ENCODE measurements around the gene CAPN12. TPM values are rescaled to one million over a fixed set of nuclear protein-coding genes. Genes with fewer than 3 reads are reported as not detected.

Gene CAPN12
- total RNA-seq, 1 experiment from 2014 or later, result 0.69 TPM

DNA sequence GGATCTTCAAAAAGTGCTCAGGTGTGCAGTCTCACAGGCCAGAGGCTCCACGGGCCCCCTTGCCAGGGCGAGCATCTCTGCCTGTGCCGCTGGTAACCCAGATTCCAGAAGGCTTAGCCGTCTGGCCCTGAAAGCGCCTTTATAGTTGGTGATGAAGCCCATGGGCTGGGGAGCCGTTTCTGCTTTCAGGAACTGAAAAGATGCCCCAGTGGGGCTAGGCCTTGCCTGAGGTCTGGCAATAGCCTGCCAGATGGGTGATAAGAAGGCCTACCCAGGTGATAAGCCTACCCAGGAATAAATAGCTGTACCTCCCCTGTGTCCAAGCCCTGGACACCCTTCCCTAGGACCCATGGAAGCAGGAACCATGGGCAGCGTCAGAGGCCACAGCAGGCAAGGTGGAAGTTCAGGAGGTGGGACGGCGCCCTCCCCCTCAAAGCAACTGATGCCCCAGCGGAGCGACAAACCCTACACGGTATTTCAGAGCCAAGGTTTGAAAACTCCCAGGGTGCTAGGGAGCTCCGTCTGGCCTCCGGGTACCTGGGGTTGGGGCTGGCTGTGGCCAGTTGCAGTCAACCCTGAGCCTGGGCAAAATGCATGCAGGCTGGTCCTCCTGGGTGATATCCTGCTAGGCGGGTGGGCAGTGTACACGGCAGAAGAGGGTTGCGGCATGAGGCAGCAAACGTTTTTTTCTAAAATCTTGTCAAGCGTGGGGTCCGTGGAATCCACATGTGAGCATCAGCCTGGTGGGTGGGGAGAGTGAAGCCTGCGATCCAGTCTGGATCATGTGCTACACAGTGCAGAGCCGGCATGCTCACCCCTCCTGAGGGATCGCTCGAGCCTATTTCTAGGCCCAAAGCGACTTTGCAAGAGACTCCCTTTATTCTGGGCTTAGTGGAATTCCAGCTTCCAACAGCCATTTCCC lies 51.6 kb downstream of the CAPN12 start:
- H3K9me3 ChIP-seq (ENCODE audit: low read depth, low read length, poor library complexity, severe bottlenecking), result no peaks in the 10 kb centered on the region
- H3K36me3 ChIP-seq (ENCODE audit: insufficient read depth, low read length, poor library complexity, severe bottlenecking), result peaks cover 3% of the 10 kb centered on the region
- H3K27me3 ChIP-seq (replicated peaks; ENCODE audit: insufficient read depth, low read depth, low read length, poor library complexity), result no peaks in the 10 kb centered on the region
- ChIA-PET POLR2A (ENCODE audit: low non-redundant PET) (no interaction called here), CTCF (no interaction called here)
- TF ChIP-seq EZH2 (IDR thresholded peaks at IDR 0.05; ENCODE audit: borderline replicate concordance, low read depth, low read length, poor library complexity, severe bottlenecking), result no peak
- TF ChIP-seq, protein P1, sequence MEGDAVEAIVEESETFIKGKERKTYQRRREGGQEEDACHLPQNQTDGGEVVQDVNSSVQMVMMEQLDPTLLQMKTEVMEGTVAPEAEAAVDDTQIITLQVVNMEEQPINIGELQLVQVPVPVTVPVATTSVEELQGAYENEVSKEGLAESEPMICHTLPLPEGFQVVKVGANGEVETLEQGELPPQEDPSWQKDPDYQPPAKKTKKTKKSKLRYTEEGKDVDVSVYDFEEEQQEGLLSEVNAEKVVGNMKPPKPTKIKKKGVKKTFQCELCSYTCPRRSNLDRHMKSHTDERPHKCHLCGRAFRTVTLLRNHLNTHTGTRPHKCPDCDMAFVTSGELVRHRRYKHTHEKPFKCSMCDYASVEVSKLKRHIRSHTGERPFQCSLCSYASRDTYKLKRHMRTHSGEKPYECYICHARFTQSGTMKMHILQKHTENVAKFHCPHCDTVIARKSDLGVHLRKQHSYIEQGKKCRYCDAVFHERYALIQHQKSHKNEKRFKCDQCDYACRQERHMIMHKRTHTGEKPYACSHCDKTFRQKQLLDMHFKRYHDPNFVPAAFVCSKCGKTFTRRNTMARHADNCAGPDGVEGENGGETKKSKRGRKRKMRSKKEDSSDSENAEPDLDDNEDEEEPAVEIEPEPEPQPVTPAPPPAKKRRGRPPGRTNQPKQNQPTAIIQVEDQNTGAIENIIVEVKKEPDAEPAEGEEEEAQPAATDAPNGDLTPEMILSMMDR (conservative IDR thresholded peaks at IDR 0.05; ENCODE audit: low read depth, low read length), result no peak
- no peak for DNase-seq (ENCODE audit: low spot score)
- H3K4me3 ChIP-seq (ENCODE audit: low read depth, low read length, poor library complexity, severe bottlenecking), result no peak overlapping the region
- H3K27ac ChIP-seq (ENCODE audit: low read depth, low read length, poor library complexity, severe bottlenecking), result peak overlapping the region; percentile 62
- BruUV-seq (replicated peaks), result TSS peak; percentile 91
- intact Hi-C loops (cut with micrococcal nuclease; ENCODE audit: unreplicated experiment), result no loop called here
- peaks cover 19% of the 10 kb centered on the region for H3K4me1 ChIP-seq (ENCODE audit: insufficient read depth, low read length, poor library complexity, severe bottlenecking)

DNA sequence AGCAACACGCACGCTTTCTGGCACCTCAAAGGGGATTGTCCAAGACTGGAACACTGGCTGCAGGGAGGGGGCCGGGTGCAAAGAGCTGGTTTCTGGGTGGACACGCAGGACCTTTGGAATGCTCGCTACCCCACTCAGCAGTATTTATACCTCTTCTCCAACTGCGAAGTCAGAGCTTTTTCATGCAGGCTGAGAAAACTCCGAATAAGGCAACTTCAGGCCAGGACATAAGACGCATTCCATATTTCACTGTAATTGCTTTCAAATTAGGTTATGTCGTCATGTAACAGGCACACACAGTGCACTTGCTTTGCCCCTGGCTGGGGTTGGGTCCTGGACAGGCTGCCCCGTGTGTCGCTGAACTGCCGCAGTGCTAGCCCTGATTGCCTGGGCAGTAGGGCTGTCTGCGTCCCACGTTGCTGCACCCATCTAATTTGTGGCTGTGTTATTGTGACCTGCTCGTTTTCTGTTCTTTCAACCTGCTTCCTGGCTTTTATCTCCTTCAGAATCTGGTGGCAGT lies 52.3 kb downstream of the CAPN12 start:
- ChIA-PET POLR2A (ENCODE audit: low non-redundant PET) (no interaction called here), CTCF (no interaction called here)
- BruUV-seq (replicated peaks), result no TSS peak
- intact Hi-C loops (cut with micrococcal nuclease; ENCODE audit: unreplicated experiment), result no loop called here
- Histone ChIP-seq H3K36me3 (ENCODE audit: insufficient read depth, low read length, poor library complexity, severe bottlenecking) (peaks cover 3% of the 10 kb centered on the region), H3K9me3 (ENCODE audit: low read depth, low read length, poor library complexity, severe bottlenecking) (no peaks in the 10 kb centered on the region), H3K27ac (ENCODE audit: low read depth, low read length, poor library complexity, severe bottlenecking) (peak overlapping the region; percentile 62), H3K4me3 (ENCODE audit: low read depth, low read length, poor library complexity, severe bottlenecking) (no peak overlapping the region), H3K4me1 (ENCODE audit: insufficient read depth, low read length, poor library complexity, severe bottlenecking) (peaks cover 19% of the 10 kb centered on the region), H3K27me3 (replicated peaks; ENCODE audit: insufficient read depth, low read depth, low read length, poor library complexity) (no peaks in the 10 kb centered on the region)
- TF ChIP-seq, protein P1 (conservative IDR thresholded peaks at IDR 0.05; ENCODE audit: low read depth, low read length), result no peak
- TF ChIP-seq EZH2 (IDR thresholded peaks at IDR 0.05; ENCODE audit: borderline replicate concordance, low read depth, low read length, poor library complexity, severe bottlenecking), result no peak
- no peak for DNase-seq (ENCODE audit: low spot score)

DNA sequence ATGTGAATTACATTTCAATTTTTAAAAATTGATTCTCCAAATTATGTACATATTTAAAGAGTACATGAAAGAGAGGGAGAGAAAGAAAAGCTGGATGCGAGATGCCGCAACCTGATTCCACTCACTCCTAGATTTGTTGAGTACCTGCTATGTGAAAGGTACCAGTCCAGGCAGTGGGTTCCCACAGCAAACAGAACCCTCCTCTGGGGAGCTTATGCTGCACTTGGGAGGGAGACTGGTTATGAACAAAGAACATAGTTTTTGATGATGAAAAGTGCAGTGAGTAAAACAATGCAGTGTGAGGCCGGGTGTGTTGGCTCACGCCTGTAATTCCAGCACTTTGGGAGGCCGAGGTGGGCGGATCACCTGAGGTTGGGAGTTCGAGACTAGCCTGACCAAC lies 53.4 kb downstream of the CAPN12 start:
- intact Hi-C loops (cut with micrococcal nuclease; ENCODE audit: unreplicated experiment), result no loop called here

More for the DNA sequence above, 53.4 kb downstream of the CAPN12 start:
- Histone ChIP-seq H3K36me3 (ENCODE audit: insufficient read depth, low read length, poor library complexity, severe bottlenecking) (peaks cover 3% of the 10 kb centered on the region), H3K27me3 (replicated peaks; ENCODE audit: insufficient read depth, low read depth, low read length, poor library complexity) (no peaks in the 10 kb centered on the region), H3K27ac (ENCODE audit: low read depth, low read length, poor library complexity, severe bottlenecking) (no peak overlapping the region), H3K4me1 (ENCODE audit: insufficient read depth, low read length, poor library complexity, severe bottlenecking) (peaks cover 25% of the 10 kb centered on the region), H3K4me3 (ENCODE audit: low read depth, low read length, poor library complexity, severe bottlenecking) (no peak overlapping the region), H3K9me3 (ENCODE audit: low read depth, low read length, poor library complexity, severe bottlenecking) (no peaks in the 10 kb centered on the region)
- TF ChIP-seq, protein P1 (conservative IDR thresholded peaks at IDR 0.05; ENCODE audit: low read depth, low read length), result no peak
- TF ChIP-seq EZH2 (IDR thresholded peaks at IDR 0.05; ENCODE audit: borderline replicate concordance, low read depth, low read length, poor library complexity, severe bottlenecking), result no peak
- ChIA-PET POLR2A (ENCODE audit: low non-redundant PET) (no interaction called here), CTCF (no interaction called here)
- BruUV-seq (replicated peaks), result no TSS peak
- DNase-seq (ENCODE audit: low spot score), result no peak
